Lung (tissue), 12 donors: Measurements from ENCODE around the gene RPH3AL. TPM values are rescaled to one million over a fixed set of nuclear protein-coding genes. Genes with fewer than 3 reads are reported as not detected.

Experiments used
- ATAC-seq: fragments of 200-7000 bp; cut with Tn5 transposase; one replicate; pipeline ENCODE4 v1.9.1; 2020; ENCODE audit warnings: moderate number of reproducible peaks; ENCODE audit not compliant: insufficient read depth, low FRiP score
- DNase-seq, 3 donors: peaks; one replicate each; pipeline ENCODE4 v3.0.0-alpha.2; 2013 to 2017
- H3K27ac ChIP-seq, 2 donors: one replicate each; pipeline ENCODE4 v1.5.1; 2013; ENCODE audit warnings: mild to moderate bottlenecking in 2 of 2, moderate library complexity in 2 of 2, control low read depth in 1 of 2, inconsistent platforms in 1 of 2, low read depth in 1 of 2, low read length in 1 of 2
- H3K27me3 ChIP-seq, 3 donors: one replicate each; pipeline ENCODE4 v1.5.1; 2013; ENCODE audit warnings: low read length in 2 of 3; ENCODE audit not compliant: control insufficient read depth in 3 of 3, insufficient read depth in 3 of 3
- H3K36me3 ChIP-seq, 4 donors: one replicate each; pipeline ENCODE4 v1.5.1; 2013; ENCODE audit warnings: low read length in 4 of 4, mild to moderate bottlenecking in 1 of 4, moderate library complexity in 1 of 4; ENCODE audit not compliant: control insufficient read depth in 4 of 4, insufficient read depth in 4 of 4
- H3K4me1 ChIP-seq, 5 donors: one replicate each; pipeline ENCODE4 v1.5.1; 2013; ENCODE audit warnings: low read length in 5 of 5, mild to moderate bottlenecking in 2 of 5, moderate library complexity in 1 of 5; ENCODE audit not compliant: control insufficient read depth in 5 of 5, insufficient read depth in 5 of 5
- H3K4me3 ChIP-seq: one replicate; pipeline ENCODE4 v1.5.1; 2013; ENCODE audit warnings: mild to moderate bottlenecking, control low read depth, moderate library complexity
- H3K9ac ChIP-seq, 2 donors: one replicate each; pipeline ENCODE4 v1.5.1; 2013; ENCODE audit warnings: low read length in 2 of 2, control low read depth in 1 of 2; ENCODE audit not compliant: insufficient read depth in 1 of 2
- H3K9me3 ChIP-seq, 4 donors: one replicate each; pipeline ENCODE4 v1.5.1; 2013; ENCODE audit warnings: low read length in 3 of 4, mild to moderate bottlenecking in 1 of 4, moderate library complexity in 1 of 4; ENCODE audit not compliant: control insufficient read depth in 4 of 4, insufficient read depth in 3 of 4
- WGBS, 2 donors: extraction: QIAGEN DNeasy Blood & Tissue Kit; methylation state at CpG; one replicate each; pipeline ENCODE4 v1.1.7; 2013; 5-methylcytosine and 5-hydroxymethylcytosine counted together
- polyA plus RNA-seq, 2 donors: library from polyadenylated mRNA; stranded (reverse); fragments of 200-250 nt; gene quantifications; one replicate each; pipeline ENCODE4 v1.2.1, GENCODE V29; 2013
- total RNA-seq, 2 donors: library from RNA; depleted of rRNA in 1 of 2; stranded (reverse); fragments of >200 nt in 1 of 2; gene quantifications; one replicate each; pipeline ENCODE4 v1.2.1, GENCODE V29; 2014 to 2021
- TF ChIP-seq, protein P1 (sequence below): IDR thresholded peaks from 2 replicates; pipeline ENCODE4 v1.5.1; 2012; ENCODE audit warnings: mild to moderate bottlenecking; ENCODE audit errors: control extremely low read depth, extremely low read depth
- donor health status: control.
- donor health status: control.
- donor health status: Bipolar disorder and iron deficiency.
- donor health status: healthy.
- donor health status: DM: yes; HTN: yes; CAD: no.

The RPH3AL gene
- total and polyA plus RNA-seq, 4 donors: 19.5 to 76.6 (median 21.6) TPM

GRCh38 chr17:163514-164098 is 189.0 kb downstream of the RPH3AL start:
- ATAC-seq: no peak
- WGBS, 2 donors: 79 to 89% methylated on average over 11 of the region's 11 CpGs

GRCh38 chr17:162689-163088 is 189.9 kb downstream of the RPH3AL start:
- Histone ChIP-seq H3K9me3 (no peaks in the 10 kb centered on the region), H3K27ac (no peak overlapping the region), H3K9ac (no peak overlapping the region), H3K27me3 (no peaks in the 10 kb centered on the region), H3K4me3 (no peak overlapping the region), H3K4me1 (no peaks in the 10 kb centered on the region), H3K36me3 (no peaks in the 10 kb centered on the region)
- WGBS, 2 donors: 92 to 96% methylated on average over 11 of the region's 11 CpGs
- DNase-seq: no peak
- ATAC-seq: no peak
- TF ChIP-seq, protein P1, sequence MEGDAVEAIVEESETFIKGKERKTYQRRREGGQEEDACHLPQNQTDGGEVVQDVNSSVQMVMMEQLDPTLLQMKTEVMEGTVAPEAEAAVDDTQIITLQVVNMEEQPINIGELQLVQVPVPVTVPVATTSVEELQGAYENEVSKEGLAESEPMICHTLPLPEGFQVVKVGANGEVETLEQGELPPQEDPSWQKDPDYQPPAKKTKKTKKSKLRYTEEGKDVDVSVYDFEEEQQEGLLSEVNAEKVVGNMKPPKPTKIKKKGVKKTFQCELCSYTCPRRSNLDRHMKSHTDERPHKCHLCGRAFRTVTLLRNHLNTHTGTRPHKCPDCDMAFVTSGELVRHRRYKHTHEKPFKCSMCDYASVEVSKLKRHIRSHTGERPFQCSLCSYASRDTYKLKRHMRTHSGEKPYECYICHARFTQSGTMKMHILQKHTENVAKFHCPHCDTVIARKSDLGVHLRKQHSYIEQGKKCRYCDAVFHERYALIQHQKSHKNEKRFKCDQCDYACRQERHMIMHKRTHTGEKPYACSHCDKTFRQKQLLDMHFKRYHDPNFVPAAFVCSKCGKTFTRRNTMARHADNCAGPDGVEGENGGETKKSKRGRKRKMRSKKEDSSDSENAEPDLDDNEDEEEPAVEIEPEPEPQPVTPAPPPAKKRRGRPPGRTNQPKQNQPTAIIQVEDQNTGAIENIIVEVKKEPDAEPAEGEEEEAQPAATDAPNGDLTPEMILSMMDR: no peak

More at GRCh38 chr17:163514-164098, 189.0 kb downstream of the RPH3AL start:
- H3K4me3 ChIP-seq: no peak overlapping the region
- no peaks in the 10 kb centered on the region for H3K27me3 ChIP-seq
- H3K27ac ChIP-seq: no peak overlapping the region
- H3K4me1 ChIP-seq: no peaks in the 10 kb centered on the region
- no peaks in the 10 kb centered on the region for H3K9me3 ChIP-seq
- no peak for DNase-seq
- no peaks in the 10 kb centered on the region for H3K36me3 ChIP-seq
- TF ChIP-seq, protein P1: no peak
- no peak overlapping the region for H3K9ac ChIP-seq

Other genes with a start within 250 kb of the RPH3AL start
- not detected for gene SCGB1C2, start 215.2 kb downstream of the RPH3AL start, total RNA-seq
- not detected for gene SCGB1C2, start 215.2 kb downstream of the RPH3AL start, polyA plus RNA-seq
- 1 to 10 TPM; 5.1 to 7.5 TPM for gene DOC2B, start 171.2 kb downstream of the RPH3AL start, total RNA-seq
- gene DOC2B, start 171.2 kb downstream of the RPH3AL start, polyA plus RNA-seq: 1 to 10 TPM; 3.0 to 5.5 TPM
- gene RFLNB, start 93.1 kb upstream of the RPH3AL start, total RNA-seq: 10 to 100 TPM; 16.2 to 17.0 TPM
- 10 to 100 TPM; 12.8 to 18.1 TPM for gene RFLNB, start 93.1 kb upstream of the RPH3AL start, polyA plus RNA-seq